Measurements from ENCODE around the gene RNH1. TPM values are rescaled to one million over a fixed set of nuclear protein-coding genes. Genes with fewer than 3 reads are reported as not detected.

RNH1 gene
- total RNA-seq (2014; rRNA removed; shearing (Covaris generic)) (680 and 751 TPM in 2 replicates), polyA plus RNA-seq (2016; fragmentation: Nextera tagmentation; extraction: Ambion mirVana) (623 and 664 TPM in 2 replicates)

DNA sequence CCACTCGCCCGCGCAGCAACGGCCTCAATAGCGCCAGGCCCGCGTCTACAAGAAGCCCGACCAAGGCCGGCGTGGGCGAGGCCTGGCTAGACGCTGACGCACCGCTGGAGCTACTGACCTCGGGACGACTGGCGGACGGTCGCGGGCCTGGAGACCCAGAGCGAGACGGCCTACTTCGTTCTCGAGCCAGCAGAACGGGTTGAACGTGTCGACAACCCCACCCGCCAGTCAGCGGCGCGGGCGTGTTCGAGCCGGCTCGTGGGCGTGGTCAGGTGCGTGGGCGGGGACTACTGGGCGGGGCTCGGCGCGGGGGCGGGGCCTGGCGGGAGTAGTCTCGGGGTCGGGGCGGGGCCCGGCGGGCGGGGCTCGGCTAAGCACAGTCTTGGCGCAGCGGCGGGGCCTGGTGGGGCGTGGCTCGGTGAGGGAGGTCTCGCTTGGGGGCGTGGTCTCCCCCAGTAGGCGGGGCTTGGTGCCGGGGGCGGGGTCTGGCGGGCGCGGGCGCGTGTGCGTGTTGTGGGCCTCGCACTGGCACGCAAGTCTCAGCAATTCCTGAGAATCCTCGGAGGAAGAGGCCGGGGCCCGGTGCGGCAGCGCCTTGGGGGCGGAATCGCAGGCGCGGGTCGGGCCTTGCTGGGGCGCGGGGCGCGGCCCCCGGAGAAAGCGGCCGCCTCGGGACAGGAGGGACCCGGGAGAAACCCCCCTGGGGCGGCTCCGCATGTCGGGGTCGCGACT, at the start of gene RNH1:
Gene RNH1, minus strand, starts transcription at position 248 of the 732 bp plus-strand sequence. CDS start 5,080 bp downstream, outside the sequence.
- Histone ChIP-seq H3K79me2 (ENCODE audit: insufficient read depth) (peaks cover 65% of the 10 kb centered on the region), H3K4me1 (ENCODE audit: insufficient read depth) (peaks cover 17% of the 10 kb centered on the region), H3K4me3 (peak within 1 kb of the TSS; percentile 96), H3K4me2 (ENCODE audit: unreplicated experiment) (peak within 1 kb of the TSS; percentile 98), H4K20me1 (ENCODE audit: insufficient read depth) (no peaks in the 10 kb centered on the region), H2AFZ (peak within 1 kb of the TSS; percentile 41; the same call in 1 of the 2 replicates), H3K9me3 (ENCODE audit: low read depth) (no peaks in the 10 kb centered on the region), H3K27ac (peak within 1 kb of the TSS; percentile 100), H3F3A (ENCODE audit: insufficient read depth) (peaks cover 12% of the 10 kb centered on the region), H3K9ac (peak within 1 kb of the TSS; percentile 100), H3K9me2 (ENCODE audit: insufficient read depth) (no peaks in the 10 kb centered on the region), H3K27me3 (replicated peaks; ENCODE audit: insufficient read depth) (no peaks in the 10 kb centered on the region), H3K36me3 (ENCODE audit: low read depth) (0 out of 2 replicates have a peak, but pooled peaks cover 10% of the 10 kb centered on the region)
- DNase-seq = peak; percentile 98
- WGBS, 2 experiments (ENCODE audit: low coverage in 1 of 2, low lambda C conversion rate in 2 of 2, missing lambda C conversion rate in 2 of 2) = 1% methylated on average over 39 to 65 of the region's 93 CpGs
- in situ Hi-C loops (cut with MboI) = no loop called here
- no peak for TF ChIP-seq EZH2phosphoT487 (IDR thresholded peaks at IDR 0.05; ENCODE audit: insufficient read depth, low read depth)
- no peak for TF ChIP-seq EZH2 (IDR thresholded peaks at IDR 0.05; ENCODE audit: insufficient read depth, poor library complexity, severe bottlenecking)

GRCh38 chr11:555780-556661, 49.0 kb upstream of the RNH1 start:
- H3K9ac ChIP-seq = no peak overlapping the region
- no peak overlapping the region for H3K4me3 ChIP-seq
- H2AFZ ChIP-seq = no peak overlapping the region
- no peaks in the 10 kb centered on the region for H3K4me1 ChIP-seq (ENCODE audit: insufficient read depth)
- H3F3A ChIP-seq (ENCODE audit: insufficient read depth) = no peaks in the 10 kb centered on the region
- in situ Hi-C loops (cut with MboI) = no loop called here
- H3K79me2 ChIP-seq (ENCODE audit: insufficient read depth) = no peaks in the 10 kb centered on the region
- no peaks in the 10 kb centered on the region for H3K9me2 ChIP-seq (ENCODE audit: insufficient read depth)
- no peak overlapping the region for H3K27ac ChIP-seq
- no peaks in the 10 kb centered on the region for H3K36me3 ChIP-seq (ENCODE audit: low read depth)
- no peaks in the 10 kb centered on the region for H4K20me1 ChIP-seq (ENCODE audit: insufficient read depth)
- H3K9me3 ChIP-seq (ENCODE audit: low read depth) = no peaks in the 10 kb centered on the region
- TF ChIP-seq EZH2 (IDR thresholded peaks at IDR 0.05; ENCODE audit: insufficient read depth, poor library complexity, severe bottlenecking) (peak; percentile 49), EZH2phosphoT487 (IDR thresholded peaks at IDR 0.05; ENCODE audit: insufficient read depth, low read depth) (no peak)
- no peak overlapping the region for H3K4me2 ChIP-seq (ENCODE audit: unreplicated experiment)
- H3K27me3 ChIP-seq (replicated peaks; ENCODE audit: insufficient read depth) = peaks cover 12% of the 10 kb centered on the region
- WGBS, 2 experiments (ENCODE audit: low coverage in 1 of 2, low lambda C conversion rate in 2 of 2, missing lambda C conversion rate in 2 of 2) = 4% methylated on average over 60 to 99 of the region's 104 CpGs
- peak; percentile 49 for DNase-seq

- no peak for TF ChIP-seq EZH2phosphoT487 (IDR thresholded peaks at IDR 0.05; ENCODE audit: insufficient read depth, low read depth)
- peak; percentile 94 for TF ChIP-seq EZH2 (IDR thresholded peaks at IDR 0.05; ENCODE audit: insufficient read depth, poor library complexity, severe bottlenecking)
- 0 to 3% methylated on average over 10 to 40 of the region's 57 CpGs for WGBS, 2 experiments (ENCODE audit: low coverage in 1 of 2, low lambda C conversion rate in 2 of 2, missing lambda C conversion rate in 2 of 2)
- Histone ChIP-seq H4K20me1 (ENCODE audit: insufficient read depth) (no peaks in the 10 kb centered on the region), H3K27me3 (replicated peaks; ENCODE audit: insufficient read depth) (peaks cover 12% of the 10 kb centered on the region), H3K4me2 (ENCODE audit: unreplicated experiment) (no peak overlapping the region), H3K27ac (no peak overlapping the region), H3K4me3 (no peak overlapping the region), H3K9ac (no peak overlapping the region), H3K4me1 (ENCODE audit: insufficient read depth) (no peaks in the 10 kb centered on the region), H2AFZ (no peak overlapping the region), H3K9me2 (ENCODE audit: insufficient read depth) (no peaks in the 10 kb centered on the region), H3F3A (ENCODE audit: insufficient read depth) (no peaks in the 10 kb centered on the region), H3K79me2 (ENCODE audit: insufficient read depth) (no peaks in the 10 kb centered on the region), H3K9me3 (ENCODE audit: low read depth) (no peaks in the 10 kb centered on the region), H3K36me3 (ENCODE audit: low read depth) (no peaks in the 10 kb centered on the region)
- DNase-seq = no peak
- in situ Hi-C loops (cut with MboI) = no loop called here
Measured at GRCh38 chr11:555227-555779, 48.3 kb upstream of the RNH1 start.
